HEK293T (cell line): Measurements from ENCODE around the gene PHC2.

ENCODE experiments used
- FOXA1 ChIP-seq: fragments of 450-650 bp; IDR thresholded peaks from 2 replicates; pipeline ENCODE4 v1.6.1; 2016; ENCODE audit warnings: mild to moderate bottlenecking
- FOXK2 ChIP-seq: fragments of 450-650 bp; IDR thresholded peaks from 2 replicates; pipeline ENCODE4 v1.6.1; 2016; ENCODE audit warnings: mild to moderate bottlenecking
- FOXM1 ChIP-seq: fragments of 450-650 bp; IDR thresholded peaks from 2 replicates; pipeline ENCODE4 v1.6.1; 2017; ENCODE audit warnings: mild to moderate bottlenecking, borderline replicate concordance
- L3MBTL2 ChIP-seq: fragments of 450-650 bp; conservative IDR thresholded peaks from 2 replicates; pipeline ENCODE4 v1.6.1; 2016; ENCODE audit warnings: mild to moderate bottlenecking
- LEF1 ChIP-seq: fragments of 450-650 bp; IDR thresholded peaks from 2 replicates; pipeline ENCODE4 v1.6.1; 2017; ENCODE audit warnings: mild to moderate bottlenecking, borderline replicate concordance
- PKNOX1 ChIP-seq: fragments of 450-650 bp; IDR thresholded peaks from 2 replicates; pipeline ENCODE4 v1.6.1; 2016
- SUZ12 ChIP-seq: fragments of 450-650 bp; IDR thresholded peaks from 2 replicates; pipeline ENCODE4 v1.6.1; 2016; ENCODE audit warnings: mild to moderate bottlenecking
- TARDBP ChIP-seq: fragments of 450-650 bp; IDR thresholded peaks from 2 replicates; pipeline ENCODE4 v1.6.1; 2016

GRCh38 chr1:33434363-33434750 lies 3.5 kb upstream of the PHC2 start:
- no peak for TF ChIP-seq TARDBP
- TF ChIP-seq SUZ12: no peak
- TF ChIP-seq LEF1: no peak
- no peak for TF ChIP-seq FOXM1
- no peak for TF ChIP-seq FOXK2
- no peak for TF ChIP-seq L3MBTL2
- TF ChIP-seq PKNOX1: no peak
- TF ChIP-seq FOXA1: no peak
